ENCODE results near the gene MARF1.
"Not testable (repeated sequence)": the region's sequence is repeated elsewhere in the genome, so short reads cannot be mapped to it uniquely, and the experiment has no call there.

MARF1 gene

DNA sequence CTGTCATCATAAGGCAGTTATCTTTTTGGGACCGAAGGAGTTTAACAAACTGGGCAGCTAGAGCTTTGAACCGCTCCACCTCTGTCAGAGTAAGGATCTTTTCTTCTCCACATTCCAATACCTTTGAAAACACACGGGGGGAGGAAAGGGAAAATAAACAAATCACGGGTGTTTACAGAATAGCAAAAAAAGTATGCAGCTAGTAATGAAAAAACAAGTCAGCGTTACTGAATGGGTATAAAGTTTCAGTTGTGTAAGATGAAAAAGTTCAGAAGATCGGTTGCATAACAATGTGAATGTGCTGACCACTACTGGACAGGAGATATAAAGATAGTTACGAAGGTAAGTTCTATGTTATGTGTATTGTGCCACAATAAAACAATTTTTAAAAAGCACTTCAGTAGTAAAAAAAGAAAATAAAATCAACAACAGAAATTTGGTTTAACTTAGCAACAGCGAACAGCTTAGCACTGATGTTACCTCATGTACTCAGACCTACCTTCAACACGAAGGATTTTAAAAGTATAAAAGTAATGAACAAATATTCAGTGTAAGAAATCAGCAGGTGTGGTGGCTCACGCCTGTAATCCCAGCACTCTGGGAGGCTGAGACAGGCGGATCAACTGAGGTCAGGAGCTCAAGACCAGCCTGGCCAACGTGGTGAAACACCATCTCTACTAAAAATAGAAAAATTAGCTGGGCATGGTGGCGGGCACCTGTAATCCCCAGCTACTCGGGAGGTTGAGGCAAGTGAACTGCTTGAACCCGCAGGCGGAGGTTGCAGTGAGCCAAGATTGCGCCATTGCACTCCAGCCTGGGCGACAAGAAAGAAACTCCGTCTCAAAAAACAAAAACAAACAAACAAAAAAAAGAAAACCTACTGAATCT is 34.3 kb downstream of the MARF1 start:
- TF ChIP-seq, protein P1, sequence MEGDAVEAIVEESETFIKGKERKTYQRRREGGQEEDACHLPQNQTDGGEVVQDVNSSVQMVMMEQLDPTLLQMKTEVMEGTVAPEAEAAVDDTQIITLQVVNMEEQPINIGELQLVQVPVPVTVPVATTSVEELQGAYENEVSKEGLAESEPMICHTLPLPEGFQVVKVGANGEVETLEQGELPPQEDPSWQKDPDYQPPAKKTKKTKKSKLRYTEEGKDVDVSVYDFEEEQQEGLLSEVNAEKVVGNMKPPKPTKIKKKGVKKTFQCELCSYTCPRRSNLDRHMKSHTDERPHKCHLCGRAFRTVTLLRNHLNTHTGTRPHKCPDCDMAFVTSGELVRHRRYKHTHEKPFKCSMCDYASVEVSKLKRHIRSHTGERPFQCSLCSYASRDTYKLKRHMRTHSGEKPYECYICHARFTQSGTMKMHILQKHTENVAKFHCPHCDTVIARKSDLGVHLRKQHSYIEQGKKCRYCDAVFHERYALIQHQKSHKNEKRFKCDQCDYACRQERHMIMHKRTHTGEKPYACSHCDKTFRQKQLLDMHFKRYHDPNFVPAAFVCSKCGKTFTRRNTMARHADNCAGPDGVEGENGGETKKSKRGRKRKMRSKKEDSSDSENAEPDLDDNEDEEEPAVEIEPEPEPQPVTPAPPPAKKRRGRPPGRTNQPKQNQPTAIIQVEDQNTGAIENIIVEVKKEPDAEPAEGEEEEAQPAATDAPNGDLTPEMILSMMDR (IDR thresholded peaks at IDR 0.05; ENCODE audit: insufficient read depth, low read length, poor library complexity, severe bottlenecking): no peak
- H3K27me3 ChIP-seq (replicated peaks; ENCODE audit: control insufficient read depth, insufficient read depth, low read length): no peaks in the 10 kb centered on the region
- peaks cover 36% of the 10 kb centered on the region for H3K36me3 ChIP-seq (ENCODE audit: control insufficient read depth, insufficient read depth, low read length)
- no peak for DNase-seq (ENCODE audit: extremely low read depth, insufficient read length)
- no peak overlapping the region for H3K4me3 ChIP-seq (replicated peaks; ENCODE audit: low read depth, low read length)

DNA sequence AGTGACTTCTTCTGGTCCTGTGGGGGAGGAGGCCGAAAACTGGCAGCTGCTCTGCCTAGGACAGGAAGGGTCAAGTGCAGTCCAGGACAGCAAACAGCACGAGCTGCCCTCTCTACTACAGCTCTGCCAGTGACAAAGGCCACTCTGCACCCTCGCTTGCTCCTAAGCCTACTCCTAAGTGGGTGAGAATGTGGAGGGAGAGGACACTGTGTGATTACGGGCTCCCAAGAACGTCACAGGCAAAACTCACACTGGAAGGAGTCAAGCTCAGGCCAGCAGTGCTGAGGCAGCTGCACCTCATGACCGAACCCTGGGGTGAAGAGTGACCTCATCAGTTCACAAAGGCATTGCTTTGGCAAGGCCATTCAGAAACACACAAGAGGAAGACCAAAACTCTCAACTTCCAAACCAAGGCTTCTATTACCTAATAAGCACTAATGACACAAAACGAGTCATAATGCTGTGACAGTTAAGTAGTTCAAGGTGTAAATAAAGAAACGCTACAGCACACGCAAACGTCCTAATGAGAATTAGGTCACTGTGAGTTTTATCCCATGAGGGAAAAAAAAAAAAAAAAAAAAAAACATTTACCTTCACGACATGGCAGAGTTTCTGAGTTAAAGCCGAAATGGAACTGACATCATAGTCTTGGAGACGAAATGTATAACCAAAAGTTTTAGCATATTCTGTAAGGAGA is 35.1 kb downstream of the MARF1 start:
- no peak for DNase-seq (ENCODE audit: extremely low read depth, insufficient read length)
- Histone ChIP-seq H3K36me3 (ENCODE audit: control insufficient read depth, insufficient read depth, low read length) (peaks cover 36% of the 10 kb centered on the region), H3K4me3 (replicated peaks; ENCODE audit: low read depth, low read length) (no peak overlapping the region), H3K27me3 (replicated peaks; ENCODE audit: control insufficient read depth, insufficient read depth, low read length) (no peaks in the 10 kb centered on the region)
- TF ChIP-seq, protein P1 (IDR thresholded peaks at IDR 0.05; ENCODE audit: insufficient read depth, low read length, poor library complexity, severe bottlenecking): no peak

DNA sequence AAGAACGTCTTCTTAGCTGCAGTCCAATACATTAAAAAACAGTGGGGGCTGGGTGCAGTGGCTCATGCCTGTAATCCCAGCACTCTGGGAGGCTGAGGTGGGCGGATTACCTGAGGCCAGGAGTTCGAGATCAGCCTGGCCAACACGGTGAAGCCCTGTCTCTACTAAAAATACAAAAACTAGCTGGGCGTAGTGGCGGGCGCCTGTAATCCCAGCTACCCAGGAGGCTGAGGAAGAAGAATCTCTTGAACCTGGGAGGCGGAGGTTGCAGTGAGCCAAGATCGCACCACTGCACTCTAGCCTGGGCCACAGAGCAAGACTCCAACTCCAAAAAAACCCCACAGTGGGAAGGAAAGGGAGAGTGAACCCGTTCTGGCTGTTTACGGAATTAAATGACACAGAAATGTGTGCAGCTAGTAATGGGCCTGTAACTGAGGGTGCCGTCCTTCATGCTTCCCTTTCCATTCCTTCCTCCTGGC is 35.7 kb downstream of the MARF1 start:
- H3K27me3 ChIP-seq (replicated peaks; ENCODE audit: control insufficient read depth, insufficient read depth, low read length); DNase-seq (ENCODE audit: extremely low read depth, insufficient read length); H3K4me3 ChIP-seq (replicated peaks; ENCODE audit: low read depth, low read length): not testable (repeated sequence)
- H3K36me3 ChIP-seq (ENCODE audit: control insufficient read depth, insufficient read depth, low read length): peaks cover 34% of the 10 kb centered on the region

DNA sequence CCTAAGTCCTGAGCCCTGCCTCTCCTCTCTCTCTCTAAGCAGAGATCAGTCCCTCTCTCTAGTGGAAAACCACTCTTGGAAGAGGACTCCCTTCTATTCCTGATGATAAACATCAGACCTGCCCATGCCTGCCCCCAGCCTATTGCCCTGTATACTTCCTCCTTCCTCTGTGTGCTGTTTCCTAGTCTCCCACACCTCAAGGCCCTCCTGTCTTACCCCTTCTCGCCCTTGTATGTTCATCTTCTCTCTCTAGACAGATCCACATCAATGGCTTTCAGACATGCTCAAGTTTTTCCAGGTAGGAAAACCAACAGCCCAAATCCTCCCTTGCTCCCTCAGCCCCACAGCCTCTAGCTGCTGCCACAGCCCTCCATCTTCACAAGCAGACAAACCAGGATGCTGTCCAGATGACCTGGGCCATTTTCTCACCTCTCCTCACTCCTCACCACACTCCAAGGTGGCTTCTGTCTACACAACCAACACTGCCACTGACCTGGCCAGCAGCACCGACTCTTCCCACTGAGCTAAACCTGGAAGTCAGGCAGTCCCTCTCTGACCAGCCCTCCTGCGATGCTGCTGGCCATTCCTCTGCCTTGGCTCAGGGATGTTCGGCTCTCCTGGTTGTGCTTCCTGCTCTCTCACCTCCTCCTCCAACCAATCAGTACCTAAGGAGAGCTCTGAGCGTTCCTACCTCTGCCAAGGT is 36.3 kb downstream of the MARF1 start:
- Histone ChIP-seq H3K4me3 (replicated peaks; ENCODE audit: low read depth, low read length) (no peak overlapping the region), H3K27me3 (replicated peaks; ENCODE audit: control insufficient read depth, insufficient read depth, low read length) (no peaks in the 10 kb centered on the region), H3K36me3 (ENCODE audit: control insufficient read depth, insufficient read depth, low read length) (peaks cover 34% of the 10 kb centered on the region)
- TF ChIP-seq, protein P1 (IDR thresholded peaks at IDR 0.05; ENCODE audit: insufficient read depth, low read length, poor library complexity, severe bottlenecking): no peak
- DNase-seq (ENCODE audit: extremely low read depth, insufficient read length): no peak

DNA sequence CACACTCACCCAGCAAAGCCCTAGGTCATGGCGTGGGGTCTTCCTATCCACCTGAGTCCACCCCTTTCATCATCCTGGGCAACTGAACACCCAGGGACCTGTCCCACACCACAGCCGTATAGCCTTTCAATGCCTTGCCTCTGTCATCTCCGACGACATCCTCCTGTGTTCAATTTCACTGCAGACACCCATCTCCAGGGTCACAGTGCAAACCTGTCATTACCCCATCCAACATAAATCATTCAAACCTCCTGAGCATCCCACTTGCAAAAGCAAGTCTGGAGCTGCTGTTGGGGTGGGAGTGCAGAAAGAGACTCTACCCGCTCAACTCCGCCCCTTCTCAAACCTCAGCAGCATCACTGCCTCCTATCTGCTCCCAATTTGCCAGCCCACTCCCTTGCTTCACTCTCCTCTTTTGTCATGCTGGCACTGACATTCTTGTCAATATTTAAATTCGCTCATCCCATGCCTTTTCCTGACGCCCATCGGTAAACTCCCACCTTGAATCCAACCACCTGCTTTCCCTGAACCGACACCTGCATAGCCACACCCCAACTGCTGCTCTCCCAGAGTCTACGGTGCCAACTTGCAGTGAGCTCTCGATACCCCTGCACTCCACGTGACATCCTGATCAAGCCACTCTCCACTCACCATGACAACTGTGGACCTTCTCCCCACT is 37.0 kb downstream of the MARF1 start:
- TF ChIP-seq, protein P1 (IDR thresholded peaks at IDR 0.05; ENCODE audit: insufficient read depth, low read length, poor library complexity, severe bottlenecking): no peak
- H3K36me3 ChIP-seq (ENCODE audit: control insufficient read depth, insufficient read depth, low read length): peaks cover 38% of the 10 kb centered on the region
- no peaks in the 10 kb centered on the region for H3K27me3 ChIP-seq (replicated peaks; ENCODE audit: control insufficient read depth, insufficient read depth, low read length)
- DNase-seq (ENCODE audit: extremely low read depth, insufficient read length): no peak
- H3K4me3 ChIP-seq (replicated peaks; ENCODE audit: low read depth, low read length): no peak overlapping the region

All from GM06990 (cell line).